GM19193 (cell line): Measurements from ENCODE around the gene MORN4.

Experiments used
- POLR2A ChIP-seq: IDR thresholded peaks from 4 replicates; pipeline ENCODE4 v1.6.1; 2011; ENCODE audit not compliant: insufficient read depth, insufficient read length; ENCODE audit errors: extremely low read depth

The MORN4 gene

GRCh38 chr10:97612386-97612785, 20.9 kb downstream of the MORN4 start:
- TF ChIP-seq POLR2A, result no peak

GRCh38 chr10:97611473-97611872, 21.8 kb downstream of the MORN4 start:
- no peak for TF ChIP-seq POLR2A

DNA sequence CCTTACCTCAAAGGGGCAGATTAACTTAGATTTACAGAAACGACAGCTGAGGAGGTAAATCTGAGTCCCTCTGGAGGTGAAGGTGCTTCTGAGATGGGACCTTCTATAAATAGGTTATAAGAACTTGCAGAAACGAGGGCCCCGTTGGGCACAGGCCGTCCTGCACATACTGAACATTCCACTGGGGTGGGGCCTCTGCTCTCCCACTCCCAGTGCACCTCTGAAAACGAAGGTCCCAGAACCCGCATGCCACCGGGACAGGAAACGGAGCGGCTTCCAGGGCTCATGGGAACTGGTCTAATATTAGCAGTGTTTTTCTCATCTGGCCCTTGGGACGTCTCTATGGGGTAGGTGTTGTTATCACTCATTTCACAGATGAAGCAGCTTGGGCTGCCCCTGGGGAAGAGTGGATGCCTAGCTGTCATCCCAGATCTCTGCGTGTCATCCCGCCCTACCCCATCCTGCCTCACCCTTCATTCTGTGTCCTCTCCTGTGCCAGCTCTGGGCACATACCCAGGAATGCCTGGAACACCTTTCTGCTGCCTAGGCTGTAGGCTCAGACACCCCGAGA, 24.2 kb downstream of the MORN4 start:
- no peak for TF ChIP-seq POLR2A

DNA sequence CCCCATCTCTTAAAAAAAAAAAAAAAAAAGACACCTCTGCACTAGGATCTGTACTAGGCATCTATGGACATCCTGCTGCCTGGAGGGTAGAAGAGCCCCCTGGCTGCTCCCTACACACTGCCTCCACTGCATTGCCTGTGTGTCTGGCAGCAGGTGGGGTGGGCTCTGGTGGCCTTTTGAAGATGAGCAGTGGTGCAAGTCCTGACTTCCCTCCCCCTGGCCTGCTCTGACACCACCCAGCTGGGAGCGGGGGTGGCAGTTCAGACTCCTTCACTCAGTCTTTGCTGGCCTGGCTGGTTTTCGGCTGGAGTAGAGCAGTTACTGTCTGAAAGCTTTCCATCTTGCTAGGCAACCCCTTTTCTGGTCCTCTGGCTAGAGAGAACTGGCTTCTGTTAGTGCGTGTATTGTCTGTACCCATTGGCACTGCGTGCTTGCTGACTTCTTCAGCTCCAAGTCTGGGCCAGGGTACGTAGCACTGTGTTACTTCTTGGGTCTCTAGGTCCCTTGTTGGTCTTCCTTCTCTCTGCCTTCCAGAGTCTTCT, 26.1 kb downstream of the MORN4 start:
- TF ChIP-seq POLR2A, result no peak

GRCh38 chr10:97601268-97602215, 31.8 kb downstream of the MORN4 start:
- TF ChIP-seq POLR2A, result no peak

DNA sequence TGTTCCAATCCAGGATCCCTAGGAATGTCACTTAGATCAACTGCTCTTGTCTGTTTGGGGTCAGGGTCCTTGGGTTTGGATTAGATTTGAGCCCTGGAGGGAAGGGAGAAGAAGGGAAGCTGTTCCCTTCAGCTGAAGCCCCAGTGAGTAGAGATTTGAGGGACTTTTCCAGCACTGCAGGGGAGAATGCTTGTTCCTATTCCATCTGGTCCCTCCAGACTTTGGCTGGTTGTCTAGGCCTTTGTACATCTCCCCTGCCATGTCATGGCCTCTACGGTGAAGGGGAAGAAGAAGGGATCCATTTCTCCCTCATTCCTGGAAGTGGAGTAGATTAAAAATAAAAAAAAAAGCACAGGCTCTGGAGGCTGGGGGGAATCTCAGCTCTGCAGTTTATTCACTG, 32.7 kb downstream of the MORN4 start:
- no peak for TF ChIP-seq POLR2A

DNA sequence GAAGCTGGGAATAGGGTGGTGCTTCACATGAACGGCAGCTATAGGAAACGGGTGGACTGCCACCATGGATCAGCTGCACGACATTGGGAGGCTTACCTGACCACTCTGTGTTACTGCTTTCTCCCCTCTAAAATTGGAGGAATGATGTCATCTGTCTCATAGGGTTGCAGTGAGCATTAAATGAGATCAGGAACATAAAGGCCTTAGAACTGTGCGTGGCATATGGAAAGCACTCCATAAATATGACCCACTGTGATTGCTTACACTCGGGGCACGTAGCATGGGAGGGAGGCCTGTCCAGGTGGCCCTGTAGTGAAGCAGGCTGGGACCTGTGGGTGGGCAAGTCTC, 34.1 kb downstream of the MORN4 start:
- no peak for TF ChIP-seq POLR2A

DNA sequence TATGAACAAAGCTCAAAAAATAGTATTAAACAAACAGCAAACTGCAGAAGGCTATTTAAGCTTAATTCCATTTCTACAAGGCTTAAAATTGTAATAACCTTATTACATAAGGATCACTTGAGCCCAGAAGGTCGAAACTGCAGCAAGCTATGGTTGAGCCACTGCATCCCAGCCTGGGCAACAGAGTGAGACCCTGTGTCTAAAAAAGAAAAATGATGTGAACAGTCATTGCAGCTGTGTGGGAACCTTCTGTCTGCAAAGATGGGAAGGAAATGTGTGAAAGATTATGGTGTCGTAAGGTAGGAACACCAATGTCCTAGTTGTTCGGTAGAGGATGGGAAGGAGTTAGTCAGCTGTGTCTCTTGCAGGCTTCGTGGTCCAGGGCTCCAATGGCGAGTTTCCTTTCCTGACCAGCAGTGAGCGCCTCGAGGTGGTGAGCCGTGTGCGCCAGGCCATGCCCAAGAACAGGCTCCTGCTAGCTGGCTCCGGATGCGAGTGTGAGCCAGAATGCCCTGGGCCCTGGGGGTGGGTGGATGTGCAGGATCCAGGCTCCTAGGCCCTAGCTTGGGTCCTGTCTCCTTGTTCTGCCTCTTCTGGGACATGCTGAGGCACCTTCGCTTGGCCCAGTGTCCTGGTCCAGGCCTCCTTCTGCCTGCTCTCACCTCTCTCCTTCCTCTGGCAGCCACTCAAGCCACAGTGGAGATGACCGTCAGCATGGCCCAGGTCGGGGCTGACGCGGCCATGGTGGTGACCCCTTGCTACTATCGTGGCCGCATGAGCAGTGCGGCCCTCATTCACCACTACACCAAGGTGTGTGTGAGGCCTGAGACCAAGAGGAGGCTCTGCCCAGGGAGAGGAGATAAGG, 34.7 kb downstream of the MORN4 start:
- TF ChIP-seq POLR2A, result no peak

- no peak for TF ChIP-seq POLR2A
Observed at GRCh38 chr10:97597778-97598177, 35.5 kb downstream of the MORN4 start.

DNA sequence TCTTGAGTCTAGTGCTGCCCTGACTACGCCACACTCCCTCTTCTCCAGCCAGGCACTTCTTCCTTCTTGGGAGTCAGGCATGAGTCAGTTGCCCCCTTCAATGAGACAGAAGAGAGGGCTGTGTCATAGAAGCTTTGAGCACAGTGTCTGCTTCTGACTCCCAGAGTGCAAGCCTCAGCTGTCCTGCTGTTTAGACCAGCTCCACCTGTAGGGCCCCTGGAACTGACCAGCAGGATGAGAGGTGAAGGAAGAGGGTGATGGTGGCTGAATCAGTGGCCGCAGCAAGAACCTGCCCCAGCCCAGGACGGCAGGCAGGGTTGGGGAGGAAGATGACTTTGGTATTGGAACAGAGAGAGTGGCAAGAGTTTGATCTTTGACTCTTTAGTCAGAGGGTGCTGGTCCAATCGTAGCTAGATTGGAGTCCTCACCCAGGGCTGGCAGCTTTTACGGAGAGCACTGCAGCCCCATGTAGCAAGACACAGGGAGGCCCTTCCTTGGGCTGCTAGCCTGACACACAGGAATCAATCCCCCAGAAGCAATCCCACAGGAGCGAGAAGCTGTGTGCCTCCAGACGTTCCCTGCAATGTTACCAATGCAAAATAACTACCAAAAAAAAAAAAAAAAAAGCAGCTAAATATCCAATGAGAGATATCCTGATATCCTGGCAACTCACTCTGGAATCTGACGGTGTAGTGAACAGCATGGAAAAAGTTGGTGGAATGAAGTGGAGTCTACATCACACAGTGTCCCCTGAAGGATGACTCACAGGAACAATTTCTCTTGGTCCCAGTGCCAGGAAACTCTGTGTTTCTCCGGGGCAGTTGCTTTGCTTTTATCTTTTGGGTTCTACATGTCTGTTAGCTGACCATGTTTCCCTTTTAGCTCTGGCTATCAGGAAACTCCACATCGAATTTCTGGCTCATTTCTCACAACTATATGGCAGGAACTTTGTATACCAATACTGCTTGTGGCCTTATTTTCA, 36.9 kb downstream of the MORN4 start:
- no peak for TF ChIP-seq POLR2A

- TF ChIP-seq POLR2A, result no peak
Observed at GRCh38 chr10:97593421-97593820, 39.9 kb downstream of the MORN4 start.

- TF ChIP-seq POLR2A, result no peak
Observed at GRCh38 chr10:97590748-97591495, 42.4 kb downstream of the MORN4 start.

- TF ChIP-seq POLR2A, result no peak
Observed at GRCh38 chr10:97590082-97590747, 43.1 kb downstream of the MORN4 start.

- TF ChIP-seq POLR2A, result no peak
Observed at GRCh38 chr10:97589479-97589878, 43.8 kb downstream of the MORN4 start, which contains the start of gene C10orf62. C10orf62 (plus strand) TSS chr10:97589721; CDS start chr10:97589898, 177 bp downstream.
